Measurements from ENCODE around the gene PHYKPL.

PHYKPL gene

GRCh38 chr5:178238313-178238635 lies 5.7 kb upstream of the PHYKPL start:
- H3K4me3 ChIP-seq (ENCODE audit: insufficient read depth, low read length, poor library complexity, severe bottlenecking), result no peak overlapping the region
- H3K36me3 ChIP-seq (ENCODE audit: low read length), result no peaks in the 10 kb centered on the region
- H3K9ac ChIP-seq (ENCODE audit: low read length), result no peak overlapping the region
- H3K27me3 ChIP-seq (ENCODE audit: low read length), result no peaks in the 10 kb centered on the region
- no peaks in the 10 kb centered on the region for H3K9me3 ChIP-seq (ENCODE audit: insufficient read depth, low read length)
- H3K9me2 ChIP-seq (replicated peaks; ENCODE audit: insufficient read depth, low read length), result no peaks in the 10 kb centered on the region
- H3K79me2 ChIP-seq (ENCODE audit: insufficient read depth, low read length), result no peaks in the 10 kb centered on the region
- no peak overlapping the region for H3K27ac ChIP-seq (ENCODE audit: low read depth, low read length)
- H3K4me2 ChIP-seq (ENCODE audit: low read depth, low read length, poor library complexity, severe bottlenecking), result no peak overlapping the region
- H2AFZ ChIP-seq (ENCODE audit: low read depth, low read length, severe bottlenecking), result no peak overlapping the region
- TF ChIP-seq CTCF (IDR thresholded peaks at IDR 0.05; ENCODE audit: insufficient read depth, low read length, poor library complexity, severe bottlenecking), result no peak
- no peak for TF ChIP-seq EZH2phosphoT487 (conservative IDR thresholded peaks at IDR 0.05; ENCODE audit: low read length)
- no peaks in the 10 kb centered on the region for H4K20me1 ChIP-seq (ENCODE audit: low read depth, low read length)
- H3F3A ChIP-seq (ENCODE audit: insufficient read depth), result peaks cover 9% of the 10 kb centered on the region

- Histone ChIP-seq H3K36me3 (ENCODE audit: low read length) (no peaks in the 10 kb centered on the region), H3K9ac (ENCODE audit: low read length) (no peak overlapping the region), H3F3A (ENCODE audit: insufficient read depth) (peaks cover 15% of the 10 kb centered on the region), H3K9me2 (replicated peaks; ENCODE audit: insufficient read depth, low read length) (no peaks in the 10 kb centered on the region), H3K27ac (ENCODE audit: low read depth, low read length) (no peak overlapping the region), H3K79me2 (ENCODE audit: insufficient read depth, low read length) (no peaks in the 10 kb centered on the region), H4K20me1 (ENCODE audit: low read depth, low read length) (no peaks in the 10 kb centered on the region), H3K9me3 (ENCODE audit: insufficient read depth, low read length) (no peaks in the 10 kb centered on the region), H3K4me3 (ENCODE audit: insufficient read depth, low read length, poor library complexity, severe bottlenecking) (no peak overlapping the region), H2AFZ (ENCODE audit: low read depth, low read length, severe bottlenecking) (no peak overlapping the region), H3K4me2 (ENCODE audit: low read depth, low read length, poor library complexity, severe bottlenecking) (no peak overlapping the region), H3K27me3 (ENCODE audit: low read length) (no peaks in the 10 kb centered on the region)
- TF ChIP-seq CTCF (IDR thresholded peaks at IDR 0.05; ENCODE audit: insufficient read depth, low read length, poor library complexity, severe bottlenecking), result no peak
- no peak for TF ChIP-seq EZH2phosphoT487 (conservative IDR thresholded peaks at IDR 0.05; ENCODE audit: low read length)
Measured at GRCh38 chr5:178237431-178238312, 5.1 kb upstream of the PHYKPL start.

- Histone ChIP-seq H3K79me2 (ENCODE audit: insufficient read depth, low read length) (peaks cover 4% of the 10 kb centered on the region), H2AFZ (ENCODE audit: low read depth, low read length, severe bottlenecking) (no peak overlapping the region), H3F3A (ENCODE audit: insufficient read depth) (peaks cover 17% of the 10 kb centered on the region), H3K9me3 (ENCODE audit: insufficient read depth, low read length) (no peaks in the 10 kb centered on the region), H3K4me3 (ENCODE audit: insufficient read depth, low read length, poor library complexity, severe bottlenecking) (no peak overlapping the region), H4K20me1 (ENCODE audit: low read depth, low read length) (no peaks in the 10 kb centered on the region), H3K9ac (ENCODE audit: low read length) (no peak overlapping the region), H3K4me2 (ENCODE audit: low read depth, low read length, poor library complexity, severe bottlenecking) (no peak overlapping the region), H3K9me2 (replicated peaks; ENCODE audit: insufficient read depth, low read length) (no peaks in the 10 kb centered on the region), H3K27me3 (ENCODE audit: low read length) (no peaks in the 10 kb centered on the region), H3K36me3 (ENCODE audit: low read length) (no peaks in the 10 kb centered on the region), H3K27ac (ENCODE audit: low read depth, low read length) (no peak overlapping the region)
- TF ChIP-seq CTCF (IDR thresholded peaks at IDR 0.05; ENCODE audit: insufficient read depth, low read length, poor library complexity, severe bottlenecking) (no peak), EZH2phosphoT487 (conservative IDR thresholded peaks at IDR 0.05; ENCODE audit: low read length) (no peak)
Measured at GRCh38 chr5:178236679-178237078, 4.1 kb upstream of the PHYKPL start.
